Stimulated activated CD8-positive, alpha-beta memory T cell treated with anti-CD3 and anti-CD28 coated beads, Interleukin-12 subunit alpha, Interleukin-12 subunit beta, amount 100 ng/mL, for 24 hours (primary cell): ENCODE results near the gene EBLN1.
"Not testable (repeated sequence)": the region's sequence is repeated elsewhere in the genome, so short reads cannot be mapped to it uniquely, and the experiment has no call there.

Experiments
- DNase-seq: peaks from one replicate; pipeline ENCODE4 v3.0.0-alpha.2; 2020; ENCODE audit errors: extremely low read depth

Gene EBLN1

GRCh38 chr10:22228167-22228938, 10.5 kb upstream of the EBLN1 start:
- DNase-seq: no peak

DNA sequence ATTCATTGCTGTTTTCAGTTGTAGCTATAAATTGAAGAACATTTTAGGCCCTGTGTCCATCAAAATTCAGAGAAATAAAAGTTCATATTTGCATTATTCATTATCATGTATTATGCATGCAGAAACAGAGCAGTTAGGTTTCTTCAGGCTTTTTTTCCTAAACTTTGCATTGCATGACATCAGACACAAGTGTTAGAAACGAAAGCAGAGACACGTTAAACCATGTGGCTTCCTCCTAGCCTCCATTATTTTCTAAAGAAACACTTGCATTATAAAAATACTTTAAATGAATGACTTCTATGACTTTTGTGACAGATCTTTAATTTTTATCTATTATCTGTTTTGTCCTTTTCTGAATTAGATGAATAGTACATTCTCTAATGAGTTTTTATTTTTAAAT, 8.8 kb upstream of the EBLN1 start:
- DNase-seq: no peak

- DNase-seq: no peak
Measured at GRCh38 chr10:22222236-22223190, 4.7 kb upstream of the EBLN1 start.

DNA sequence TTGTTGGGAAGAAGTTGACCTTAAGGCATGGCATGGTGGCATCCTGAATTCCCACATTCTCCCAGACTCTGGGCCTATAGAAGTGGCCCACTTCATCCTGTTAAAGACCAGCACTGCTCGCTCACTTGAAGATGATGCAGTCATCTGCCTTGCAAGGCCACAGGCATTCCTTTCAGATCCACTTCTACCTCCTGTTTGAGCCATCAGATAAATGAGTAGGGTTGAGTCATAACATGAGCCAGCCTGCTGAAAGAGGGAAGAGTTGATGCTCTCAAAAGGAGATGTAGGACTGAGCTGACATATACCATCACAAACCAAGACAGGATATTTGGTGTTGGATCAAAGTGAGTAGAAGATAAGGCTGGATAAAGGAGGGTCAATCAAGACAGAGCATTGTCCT, 1.5 kb upstream of the EBLN1 start:
- DNase-seq: no peak

DNA sequence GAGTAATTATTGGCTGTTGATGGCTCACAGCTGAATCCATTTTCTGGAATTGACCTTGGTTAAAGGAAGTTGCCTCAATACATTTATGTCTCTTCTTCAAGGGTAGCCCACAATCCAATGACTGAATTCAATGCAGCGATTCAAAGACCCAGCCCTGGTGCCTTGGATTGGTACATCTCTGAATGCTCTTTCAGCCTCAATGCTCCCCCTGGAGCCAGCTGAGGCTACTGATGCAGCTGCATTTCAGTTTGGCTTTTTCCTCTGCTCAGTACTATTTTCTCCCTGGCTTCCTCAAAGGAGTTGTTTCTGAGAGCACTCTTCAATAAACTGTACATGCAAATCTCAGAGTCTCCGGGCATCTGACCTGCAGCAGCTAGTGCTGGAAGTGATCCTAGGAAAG, 633 bp upstream of the EBLN1 start:
- DNase-seq: no peak

DNA sequence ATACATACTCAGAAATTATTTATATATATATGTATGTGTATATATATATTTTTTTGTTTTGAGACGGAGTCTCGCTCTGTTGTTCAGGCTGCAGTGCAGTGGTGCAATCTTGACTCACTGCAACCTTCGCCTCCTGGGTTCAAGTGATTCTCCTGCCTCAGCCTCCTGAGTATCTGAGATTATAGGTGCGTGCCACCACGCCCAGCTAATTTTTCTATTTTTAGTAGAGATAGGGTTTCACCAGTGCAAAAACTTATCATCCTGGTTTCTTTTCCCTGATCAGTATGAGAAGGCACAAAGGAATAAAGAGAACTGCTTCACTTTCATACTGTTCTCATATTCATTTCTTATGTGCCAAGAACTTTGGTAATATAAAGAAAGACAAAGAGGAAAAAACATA, 731 bp downstream of the EBLN1 start:
- not testable (repeated sequence) for DNase-seq

- DNase-seq: no peak
Measured at GRCh38 chr10:22210267-22210666, 7.5 kb downstream of the EBLN1 start.

- DNase-seq: no peak
Measured at GRCh38 chr10:22193945-22194344, 23.9 kb downstream of the EBLN1 start.

DNA sequence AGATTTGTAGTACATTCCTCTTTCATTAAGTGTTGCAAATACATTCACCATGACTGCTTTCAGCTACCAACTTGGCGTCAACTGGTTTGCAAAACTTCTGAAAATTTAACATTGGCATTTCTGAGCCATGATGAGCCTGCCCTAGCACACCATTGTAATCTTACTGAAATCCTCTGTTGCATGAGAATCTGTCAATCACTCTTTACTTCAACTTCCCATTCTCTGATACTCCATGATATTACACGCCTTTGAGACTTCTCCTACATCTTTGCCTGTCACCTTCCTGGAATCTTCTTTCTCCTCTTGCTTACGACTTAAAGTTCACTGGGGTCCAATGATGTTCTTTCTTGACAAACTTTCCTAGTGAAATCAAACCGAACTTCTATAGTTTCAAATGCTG, 32.2 kb downstream of the EBLN1 start:
- DNase-seq: no peak

- DNase-seq: no peak
Measured at GRCh38 chr10:22183771-22184461, 33.9 kb downstream of the EBLN1 start.

- DNase-seq: no peak
Measured at GRCh38 chr10:22180724-22181123, 37.1 kb downstream of the EBLN1 start.

- DNase-seq: no peak
Measured at GRCh38 chr10:22174442-22174841, 43.4 kb downstream of the EBLN1 start.

DNA sequence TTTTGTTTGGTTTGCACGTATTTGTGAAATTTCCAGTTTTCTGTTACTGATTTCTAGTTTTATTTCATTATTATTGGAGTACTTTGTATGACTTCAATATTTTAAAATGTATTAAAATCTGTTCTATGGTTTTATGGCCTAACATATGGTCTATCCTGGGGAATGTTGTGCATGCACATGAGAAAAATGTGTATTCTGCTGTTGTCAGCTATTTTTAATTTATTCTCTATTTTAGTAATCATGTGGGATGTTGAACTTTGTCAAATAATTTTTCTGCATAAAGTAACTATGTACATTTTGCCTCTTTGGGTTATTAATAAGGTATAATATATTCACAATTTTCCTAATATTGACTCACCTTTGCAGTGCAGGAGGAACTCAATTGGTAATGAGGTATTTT, 46.7 kb downstream of the EBLN1 start:
- no peak for DNase-seq

- DNase-seq: no peak
Measured at GRCh38 chr10:22170582-22170981, 47.2 kb downstream of the EBLN1 start.

DNA sequence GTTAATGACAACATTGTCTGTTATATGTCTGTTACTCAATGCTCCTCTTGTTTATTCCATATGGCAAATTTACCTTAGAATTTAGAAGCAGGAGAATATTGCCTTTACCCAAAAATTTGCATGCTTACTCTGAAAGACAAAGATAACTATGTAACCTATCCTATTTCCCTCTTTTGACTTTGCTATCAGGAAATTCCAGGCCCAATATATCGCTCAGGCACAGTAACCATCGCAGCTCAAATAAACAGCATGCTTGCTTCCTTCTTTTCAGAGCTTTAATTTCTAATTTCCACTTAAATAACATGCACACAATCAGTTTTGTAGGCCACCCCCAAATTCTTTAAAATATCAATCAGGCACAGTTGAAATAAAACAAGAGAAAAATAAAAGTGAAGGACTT, 57.8 kb downstream of the EBLN1 start:
- DNase-seq: no peak

DNA sequence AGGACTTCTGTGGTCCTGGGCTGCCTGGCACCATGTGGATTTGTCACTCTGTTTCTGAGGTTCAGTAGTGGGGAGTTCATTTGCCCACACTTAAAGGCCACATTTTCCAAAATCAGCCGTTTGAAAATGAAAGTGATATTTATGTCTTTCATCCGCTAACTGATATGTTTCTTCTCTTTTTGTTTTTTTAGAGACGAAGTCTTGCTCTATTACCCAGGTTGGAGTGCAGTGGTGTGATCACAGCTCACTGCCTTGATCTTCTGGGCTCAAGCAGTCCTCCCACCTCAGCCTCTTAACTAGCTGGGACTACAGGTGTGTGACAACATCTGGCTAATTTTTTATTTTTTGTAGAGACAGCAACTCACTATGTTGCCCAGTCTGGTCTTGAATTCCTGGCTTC, 58.6 kb downstream of the EBLN1 start:
- DNase-seq: no peak
